C4-2B (cell line): ENCODE data around the gene PPP2R2C.

Experiments used
- ZFX ChIP-seq: fragments of 450-650 bp; IDR thresholded peaks from 2 replicates; pipeline ENCODE4 v1.6.1; 2017
- TF ChIP-seq, protein P1 (sequence below): fragments of 450-650 bp; conservative IDR thresholded peaks from 2 replicates; pipeline ENCODE4 v1.5.1; 2017; ENCODE audit warnings: mild to moderate bottlenecking

- TF ChIP-seq, protein P1, sequence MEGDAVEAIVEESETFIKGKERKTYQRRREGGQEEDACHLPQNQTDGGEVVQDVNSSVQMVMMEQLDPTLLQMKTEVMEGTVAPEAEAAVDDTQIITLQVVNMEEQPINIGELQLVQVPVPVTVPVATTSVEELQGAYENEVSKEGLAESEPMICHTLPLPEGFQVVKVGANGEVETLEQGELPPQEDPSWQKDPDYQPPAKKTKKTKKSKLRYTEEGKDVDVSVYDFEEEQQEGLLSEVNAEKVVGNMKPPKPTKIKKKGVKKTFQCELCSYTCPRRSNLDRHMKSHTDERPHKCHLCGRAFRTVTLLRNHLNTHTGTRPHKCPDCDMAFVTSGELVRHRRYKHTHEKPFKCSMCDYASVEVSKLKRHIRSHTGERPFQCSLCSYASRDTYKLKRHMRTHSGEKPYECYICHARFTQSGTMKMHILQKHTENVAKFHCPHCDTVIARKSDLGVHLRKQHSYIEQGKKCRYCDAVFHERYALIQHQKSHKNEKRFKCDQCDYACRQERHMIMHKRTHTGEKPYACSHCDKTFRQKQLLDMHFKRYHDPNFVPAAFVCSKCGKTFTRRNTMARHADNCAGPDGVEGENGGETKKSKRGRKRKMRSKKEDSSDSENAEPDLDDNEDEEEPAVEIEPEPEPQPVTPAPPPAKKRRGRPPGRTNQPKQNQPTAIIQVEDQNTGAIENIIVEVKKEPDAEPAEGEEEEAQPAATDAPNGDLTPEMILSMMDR: no peak
- no peak for TF ChIP-seq ZFX
Measured at GRCh38 chr4:6339818-6340445, 132.5 kb downstream of the PPP2R2C start.
